Activated CD4-positive, alpha-beta T cell treated with anti-CD3 and anti-CD28 coated beads for 4 hours (primary cell): ENCODE data around the gene NEUROD4.
"Not testable (repeated sequence)": the region's sequence is repeated elsewhere in the genome, so short reads cannot be mapped to it uniquely, and the experiment has no call there.

Experiments used
- DNase-seq, 2 donors: peaks; one replicate each; pipeline ENCODE4 v3.0.0-alpha.2; 2020

The NEUROD4 gene

GRCh38 chr12:55019784-55020183 is at the start of gene NEUROD4:
Gene NEUROD4, plus strand, starts transcription at chr12:55019974. Its CDS starts 6,466 bp downstream, at chr12:55026440.
- DNase-seq = no peak

GRCh38 chr12:54970741-54971140 is 49.0 kb upstream of the NEUROD4 start:
- no peak for DNase-seq

GRCh38 chr12:54973556-54973955 is 46.2 kb upstream of the NEUROD4 start:
- no peak for DNase-seq

GRCh38 chr12:54974279-54974678 is 45.5 kb upstream of the NEUROD4 start:
- no peak for DNase-seq

GRCh38 chr12:54975272-54975671 is 44.5 kb upstream of the NEUROD4 start:
- DNase-seq = no peak

- DNase-seq = no peak
These were observed 43.9 kb upstream of the NEUROD4 start for GRCh38 chr12:54975875-54976274.

- DNase-seq = no peak
These were observed 42.6 kb upstream of the NEUROD4 start for GRCh38 chr12:54977155-54977554.

- no peak for DNase-seq
These were observed 41.9 kb upstream of the NEUROD4 start for GRCh38 chr12:54977857-54978256.

- peak; percentile 34 to 42 for DNase-seq
These were observed 39.4 kb upstream of the NEUROD4 start for GRCh38 chr12:54980341-54980740.

- DNase-seq = peak; percentile 51 to 60
These were observed 38.0 kb upstream of the NEUROD4 start for GRCh38 chr12:54981796-54982195.

- DNase-seq = peak; percentile 64 to 65
These were observed 36.2 kb upstream of the NEUROD4 start for GRCh38 chr12:54983536-54984101.

GRCh38 chr12:54984658-54985376 is 35.0 kb upstream of the NEUROD4 start, which contains the start of gene TESPA1:
Gene TESPA1, minus strand, starts transcription at chr12:54984762. Its CDS starts 10,200 bp downstream, at chr12:54974562.
- DNase-seq = peak; percentile 80 to 84

- not testable (repeated sequence) for DNase-seq
These were observed 33.0 kb upstream of the NEUROD4 start for GRCh38 chr12:54986773-54987172.

GRCh38 chr12:54987611-54988231 is 32.1 kb upstream of the NEUROD4 start:
- no peak for DNase-seq

GRCh38 chr12:54988402-54989054 is 31.2 kb upstream of the NEUROD4 start:
- no peak for DNase-seq

GRCh38 chr12:54989829-54990228 is 29.9 kb upstream of the NEUROD4 start:
- DNase-seq = no peak

GRCh38 chr12:54991161-54991990 is 28.4 kb upstream of the NEUROD4 start:
- peak; percentile 49 to 51 for DNase-seq

- DNase-seq = no peak
These were observed 27.8 kb upstream of the NEUROD4 start for GRCh38 chr12:54991991-54992375.

- peak; percentile 57 to 67 for DNase-seq
These were observed 26.5 kb upstream of the NEUROD4 start for GRCh38 chr12:54993181-54993835.

- no peak for DNase-seq
These were observed 23.6 kb upstream of the NEUROD4 start for GRCh38 chr12:54996205-54996604.

GRCh38 chr12:54997929-54998522 is 21.7 kb upstream of the NEUROD4 start:
- no peak for DNase-seq
